ENCODE measurements around the gene BPGM.

BPGM gene

DNA sequence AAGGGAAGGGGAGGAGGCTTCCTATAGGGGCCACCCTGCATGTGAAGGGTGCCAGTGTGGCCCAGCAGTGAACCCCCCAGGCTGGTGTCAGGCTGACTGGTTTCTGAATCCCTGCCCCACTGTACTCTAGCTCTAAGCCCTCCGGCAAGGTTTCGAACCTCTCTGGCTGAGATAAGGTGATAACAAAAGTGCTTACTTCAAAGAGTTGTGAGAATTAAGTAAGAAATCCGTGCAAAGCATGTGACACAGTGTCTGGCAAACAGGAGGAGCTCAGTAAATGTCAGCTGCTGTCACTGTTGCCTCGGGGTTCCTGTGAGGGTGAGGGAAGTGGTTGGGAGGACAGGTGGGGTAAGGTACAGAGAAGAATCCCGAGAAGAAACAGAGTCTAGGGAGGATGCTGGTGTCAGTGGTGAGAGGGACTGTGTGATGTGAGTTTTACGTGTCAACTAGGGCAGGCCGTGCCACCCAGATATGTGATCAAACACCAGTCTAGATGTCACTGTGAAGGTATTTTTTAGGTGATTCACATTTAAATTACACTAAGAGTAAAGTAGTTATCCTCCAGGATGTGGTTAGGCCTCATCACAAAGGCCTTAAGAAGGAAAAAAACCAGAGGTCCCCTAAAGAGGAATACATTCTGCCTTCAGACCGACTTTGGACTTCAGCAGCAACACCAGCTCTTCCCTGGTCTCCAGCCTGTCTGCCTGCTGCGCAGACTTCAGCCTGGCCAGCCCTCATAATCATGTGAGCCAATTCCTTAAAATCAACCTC, 64.4 kb downstream of the BPGM start:
- TF ChIP-seq, protein P1, sequence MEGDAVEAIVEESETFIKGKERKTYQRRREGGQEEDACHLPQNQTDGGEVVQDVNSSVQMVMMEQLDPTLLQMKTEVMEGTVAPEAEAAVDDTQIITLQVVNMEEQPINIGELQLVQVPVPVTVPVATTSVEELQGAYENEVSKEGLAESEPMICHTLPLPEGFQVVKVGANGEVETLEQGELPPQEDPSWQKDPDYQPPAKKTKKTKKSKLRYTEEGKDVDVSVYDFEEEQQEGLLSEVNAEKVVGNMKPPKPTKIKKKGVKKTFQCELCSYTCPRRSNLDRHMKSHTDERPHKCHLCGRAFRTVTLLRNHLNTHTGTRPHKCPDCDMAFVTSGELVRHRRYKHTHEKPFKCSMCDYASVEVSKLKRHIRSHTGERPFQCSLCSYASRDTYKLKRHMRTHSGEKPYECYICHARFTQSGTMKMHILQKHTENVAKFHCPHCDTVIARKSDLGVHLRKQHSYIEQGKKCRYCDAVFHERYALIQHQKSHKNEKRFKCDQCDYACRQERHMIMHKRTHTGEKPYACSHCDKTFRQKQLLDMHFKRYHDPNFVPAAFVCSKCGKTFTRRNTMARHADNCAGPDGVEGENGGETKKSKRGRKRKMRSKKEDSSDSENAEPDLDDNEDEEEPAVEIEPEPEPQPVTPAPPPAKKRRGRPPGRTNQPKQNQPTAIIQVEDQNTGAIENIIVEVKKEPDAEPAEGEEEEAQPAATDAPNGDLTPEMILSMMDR (IDR thresholded peaks at IDR 0.05; ENCODE audit: low read depth, low read length), result no peak
- DNase-seq, result no peak
- Histone ChIP-seq H3K9me3 (ENCODE audit: severe bottlenecking) (no peaks in the 10 kb centered on the region), H3K27me3 (ENCODE audit: insufficient read depth, low read depth, severe bottlenecking) (no peaks in the 10 kb centered on the region), H3K27ac (no peak overlapping the region), H3K4me3 (ENCODE audit: low read depth, low read length) (no peak overlapping the region), H3K36me3 (no peaks in the 10 kb centered on the region)

- Histone ChIP-seq H3K36me3 (no peaks in the 10 kb centered on the region), H3K27ac (no peak overlapping the region), H3K27me3 (ENCODE audit: insufficient read depth, low read depth, severe bottlenecking) (no peaks in the 10 kb centered on the region), H3K4me3 (ENCODE audit: low read depth, low read length) (no peak overlapping the region), H3K9me3 (ENCODE audit: severe bottlenecking) (no peaks in the 10 kb centered on the region)
- TF ChIP-seq, protein P1 (IDR thresholded peaks at IDR 0.05; ENCODE audit: low read depth, low read length), result no peak
- DNase-seq, result no peak
These were observed 65.5 kb downstream of the BPGM start for GRCh38 chr7:134712196-134712595.

- Histone ChIP-seq H3K9me3 (ENCODE audit: severe bottlenecking) (no peaks in the 10 kb centered on the region), H3K36me3 (no peaks in the 10 kb centered on the region), H3K4me3 (ENCODE audit: low read depth, low read length) (no peak overlapping the region), H3K27me3 (ENCODE audit: insufficient read depth, low read depth, severe bottlenecking) (no peaks in the 10 kb centered on the region), H3K27ac (no peak overlapping the region)
- TF ChIP-seq, protein P1 (IDR thresholded peaks at IDR 0.05; ENCODE audit: low read depth, low read length), result no peak
- no peak for DNase-seq
These were observed 68.0 kb downstream of the BPGM start for GRCh38 chr7:134714470-134715205.

GRCh38 chr7:134718211-134718875, 71.7 kb downstream of the BPGM start:
- Histone ChIP-seq H3K27ac (no peak overlapping the region), H3K9me3 (ENCODE audit: severe bottlenecking) (no peaks in the 10 kb centered on the region), H3K27me3 (ENCODE audit: insufficient read depth, low read depth, severe bottlenecking) (no peaks in the 10 kb centered on the region), H3K4me3 (ENCODE audit: low read depth, low read length) (no peak overlapping the region), H3K36me3 (no peaks in the 10 kb centered on the region)
- TF ChIP-seq, protein P1 (IDR thresholded peaks at IDR 0.05; ENCODE audit: low read depth, low read length), result no peak
- DNase-seq, result no peak

GRCh38 chr7:134720091-134720935, 73.7 kb downstream of the BPGM start:
- no peaks in the 10 kb centered on the region for H3K9me3 ChIP-seq (ENCODE audit: severe bottlenecking)
- no peak overlapping the region for H3K4me3 ChIP-seq (ENCODE audit: low read depth, low read length)
- TF ChIP-seq, protein P1 (IDR thresholded peaks at IDR 0.05; ENCODE audit: low read depth, low read length), result no peak
- H3K27me3 ChIP-seq (ENCODE audit: insufficient read depth, low read depth, severe bottlenecking), result no peaks in the 10 kb centered on the region
- H3K27ac ChIP-seq, result no peak overlapping the region
- H3K36me3 ChIP-seq, result no peaks in the 10 kb centered on the region
- DNase-seq, result no peak
